Endothelial cell (in vitro differentiated cells): ENCODE measurements around the gene ZFP36L2. TPM values are rescaled to one million over a fixed set of nuclear protein-coding genes. Genes with fewer than 3 reads are reported as not detected.
A peak's percentile ranks its signal among the peaks of the same experiment; 100 is the strongest.

Experiments used
- DNase-seq: peaks from one replicate; pipeline ENCODE4 v3.0.0; 2021; ENCODE audit warnings: low spot score
- H3K27ac Mint-ChIP-seq: one replicate; pipeline ENCODE4 v1.8.0; 2021; ENCODE audit warnings: mixed read lengths, inconsistent platforms; ENCODE audit not compliant: unreplicated experiment
- H3K27me3 Mint-ChIP-seq: one replicate; pipeline ENCODE4 v1.8.0; 2021; ENCODE audit warnings: mild to moderate bottlenecking, moderate library complexity, mixed read lengths, inconsistent platforms; ENCODE audit not compliant: unreplicated experiment
- H3K36me3 Mint-ChIP-seq: one replicate; pipeline ENCODE4 v1.8.0; 2021; ENCODE audit warnings: mild to moderate bottlenecking, low read depth, mixed read lengths, inconsistent platforms; ENCODE audit not compliant: unreplicated experiment
- H3K4me1 Mint-ChIP-seq: one replicate; pipeline ENCODE4 v1.8.0; 2021; ENCODE audit warnings: mild to moderate bottlenecking, mixed read lengths, inconsistent platforms; ENCODE audit not compliant: unreplicated experiment
- H3K4me3 Mint-ChIP-seq: one replicate; pipeline ENCODE4 v1.8.0; 2021; ENCODE audit warnings: mild to moderate bottlenecking, mixed read lengths, inconsistent platforms; ENCODE audit not compliant: unreplicated experiment
- H3K9me3 Mint-ChIP-seq: one replicate; pipeline ENCODE4 v1.8.0; 2021; ENCODE audit warnings: mixed read lengths, inconsistent platforms; ENCODE audit not compliant: unreplicated experiment
- total RNA-seq: library from RNA; stranded (reverse); fragmentation: NEBNext Ultra II Directional; extraction: Animal tissue kit (Norgen Biotek cat#: 25700); gene quantifications from one replicate; pipeline ENCODE4 v1.2.1, GENCODE V29; 2021; ENCODE audit not compliant: unreplicated experiment
- TF ChIP-seq, protein P1 (sequence below): fragments of 200-600 bp; sonication (generic); IDR thresholded peaks from one replicate; pipeline ENCODE4 v1.5.0; 2021; ENCODE audit warnings: antibody characterized with exemption; ENCODE audit not compliant: unreplicated experiment

Gene ZFP36L2
- total RNA-seq, 1 donor from 2014 or later: 72.1 TPM

DNA sequence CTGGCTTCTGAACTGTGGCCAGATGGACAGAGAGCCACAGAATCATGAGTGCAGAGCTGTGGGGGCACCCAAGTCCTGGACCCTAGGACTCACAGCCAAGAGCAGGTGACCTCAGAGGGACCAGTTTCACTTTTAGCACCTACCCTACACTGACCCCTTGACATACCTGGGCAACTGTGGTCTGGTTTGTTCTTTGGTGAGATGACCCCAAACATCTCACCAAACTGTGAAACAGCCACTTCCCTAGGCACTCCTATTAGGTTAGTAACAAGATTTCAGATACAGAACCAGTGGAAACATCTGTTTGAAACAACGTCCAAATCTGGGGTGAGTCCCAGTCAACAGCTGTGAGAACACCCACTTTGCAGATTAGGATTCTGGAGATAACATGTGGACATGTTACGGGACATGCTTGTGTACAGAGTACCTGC, 1.9 kb upstream of the ZFP36L2 start:
- no peak overlapping the region for H3K27ac Mint-ChIP-seq
- TF ChIP-seq, protein P1, sequence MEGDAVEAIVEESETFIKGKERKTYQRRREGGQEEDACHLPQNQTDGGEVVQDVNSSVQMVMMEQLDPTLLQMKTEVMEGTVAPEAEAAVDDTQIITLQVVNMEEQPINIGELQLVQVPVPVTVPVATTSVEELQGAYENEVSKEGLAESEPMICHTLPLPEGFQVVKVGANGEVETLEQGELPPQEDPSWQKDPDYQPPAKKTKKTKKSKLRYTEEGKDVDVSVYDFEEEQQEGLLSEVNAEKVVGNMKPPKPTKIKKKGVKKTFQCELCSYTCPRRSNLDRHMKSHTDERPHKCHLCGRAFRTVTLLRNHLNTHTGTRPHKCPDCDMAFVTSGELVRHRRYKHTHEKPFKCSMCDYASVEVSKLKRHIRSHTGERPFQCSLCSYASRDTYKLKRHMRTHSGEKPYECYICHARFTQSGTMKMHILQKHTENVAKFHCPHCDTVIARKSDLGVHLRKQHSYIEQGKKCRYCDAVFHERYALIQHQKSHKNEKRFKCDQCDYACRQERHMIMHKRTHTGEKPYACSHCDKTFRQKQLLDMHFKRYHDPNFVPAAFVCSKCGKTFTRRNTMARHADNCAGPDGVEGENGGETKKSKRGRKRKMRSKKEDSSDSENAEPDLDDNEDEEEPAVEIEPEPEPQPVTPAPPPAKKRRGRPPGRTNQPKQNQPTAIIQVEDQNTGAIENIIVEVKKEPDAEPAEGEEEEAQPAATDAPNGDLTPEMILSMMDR: no peak
- H3K9me3 Mint-ChIP-seq: no peaks in the 10 kb centered on the region
- peaks cover 10% of the 10 kb centered on the region for H3K36me3 Mint-ChIP-seq
- H3K27me3 Mint-ChIP-seq: peaks cover 11% of the 10 kb centered on the region
- peaks cover 36% of the 10 kb centered on the region for H3K4me1 Mint-ChIP-seq
- no peak for DNase-seq
- no peak overlapping the region for H3K4me3 Mint-ChIP-seq

DNA sequence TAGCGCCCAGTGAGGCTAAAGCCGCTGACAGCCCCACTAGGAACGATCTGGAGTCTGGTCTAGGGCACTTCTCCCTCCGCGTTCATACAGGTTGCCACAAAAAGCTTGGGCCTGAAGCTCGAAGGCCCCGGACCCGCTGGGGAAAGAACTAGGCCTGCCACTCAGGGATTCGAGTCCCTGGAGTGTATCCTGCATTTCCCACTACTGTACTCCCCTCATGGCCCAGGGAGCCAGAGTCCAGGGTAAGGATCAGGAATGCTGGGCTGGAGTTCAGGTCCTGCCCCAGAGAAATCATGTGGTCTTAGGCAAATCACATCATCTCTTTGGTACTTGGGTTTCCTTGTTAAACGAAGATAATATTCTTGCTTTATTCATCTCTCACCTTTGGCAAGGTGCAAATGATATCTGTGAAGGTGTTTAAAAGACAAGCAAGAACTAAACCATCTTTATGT, 1.4 kb upstream of the ZFP36L2 start:
- peak overlapping the region; percentile 85 for H3K4me3 Mint-ChIP-seq
- peaks cover 9% of the 10 kb centered on the region for H3K27me3 Mint-ChIP-seq
- peak overlapping the region; percentile 83 for H3K27ac Mint-ChIP-seq
- TF ChIP-seq, protein P1: peak; percentile 4
- no peak for DNase-seq
- peaks cover 38% of the 10 kb centered on the region for H3K4me1 Mint-ChIP-seq
- H3K36me3 Mint-ChIP-seq: peaks cover 11% of the 10 kb centered on the region
- H3K9me3 Mint-ChIP-seq: no peaks in the 10 kb centered on the region

DNA sequence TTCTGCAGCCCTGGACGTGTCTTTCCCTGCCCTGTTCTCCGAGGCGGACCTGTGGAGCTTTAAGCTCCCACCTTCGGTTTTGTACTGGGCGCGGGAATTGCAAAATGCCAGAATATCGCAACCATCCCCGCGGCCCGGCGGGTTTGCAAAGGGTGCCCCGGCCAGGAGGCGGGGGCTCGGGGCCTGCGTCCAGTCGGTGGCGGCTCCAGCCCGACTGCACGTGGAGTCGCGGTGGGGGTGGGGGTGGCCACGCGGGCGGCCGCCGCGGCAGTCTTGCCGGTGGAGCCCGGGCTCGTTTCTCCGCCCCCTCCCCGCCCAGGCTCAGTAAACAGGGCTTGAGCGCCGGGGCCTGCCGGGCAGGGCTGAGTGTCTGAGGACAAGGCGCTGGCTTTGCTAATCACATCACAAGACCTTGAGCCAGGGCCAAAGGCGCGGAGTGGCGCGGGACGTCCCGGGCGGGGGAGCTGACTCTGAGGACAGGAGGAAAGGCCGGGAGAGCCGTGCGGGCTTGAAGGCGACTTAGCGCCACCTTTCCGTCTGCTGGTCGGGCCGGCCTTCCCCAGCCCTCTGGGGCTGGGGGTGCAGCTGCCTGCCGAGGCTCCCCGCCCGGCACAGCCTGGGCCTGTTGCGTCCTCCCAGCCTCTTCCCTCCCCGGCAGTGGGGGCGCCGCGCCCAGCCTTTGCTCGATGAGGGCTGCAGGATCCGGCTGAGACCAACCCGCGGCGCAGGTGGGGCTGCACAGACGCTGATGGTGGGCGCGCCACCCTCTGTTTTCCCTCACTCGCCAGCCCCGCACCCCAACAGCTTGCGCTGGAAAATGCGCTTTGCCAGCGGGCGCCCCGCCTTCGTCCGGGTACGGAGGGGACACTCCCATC, 786 bp upstream of the ZFP36L2 start:
- Mint-ChIP-seq H3K4me1 (peaks cover 40% of the 10 kb centered on the region), H3K27me3 (peaks cover 9% of the 10 kb centered on the region), H3K36me3 (peaks cover 13% of the 10 kb centered on the region), H3K9me3 (no peaks in the 10 kb centered on the region), H3K4me3 (peak overlapping the region; percentile 87), H3K27ac (peak overlapping the region; percentile 83)
- TF ChIP-seq, protein P1: peak; percentile 2
- peak; percentile 68 for DNase-seq

DNA sequence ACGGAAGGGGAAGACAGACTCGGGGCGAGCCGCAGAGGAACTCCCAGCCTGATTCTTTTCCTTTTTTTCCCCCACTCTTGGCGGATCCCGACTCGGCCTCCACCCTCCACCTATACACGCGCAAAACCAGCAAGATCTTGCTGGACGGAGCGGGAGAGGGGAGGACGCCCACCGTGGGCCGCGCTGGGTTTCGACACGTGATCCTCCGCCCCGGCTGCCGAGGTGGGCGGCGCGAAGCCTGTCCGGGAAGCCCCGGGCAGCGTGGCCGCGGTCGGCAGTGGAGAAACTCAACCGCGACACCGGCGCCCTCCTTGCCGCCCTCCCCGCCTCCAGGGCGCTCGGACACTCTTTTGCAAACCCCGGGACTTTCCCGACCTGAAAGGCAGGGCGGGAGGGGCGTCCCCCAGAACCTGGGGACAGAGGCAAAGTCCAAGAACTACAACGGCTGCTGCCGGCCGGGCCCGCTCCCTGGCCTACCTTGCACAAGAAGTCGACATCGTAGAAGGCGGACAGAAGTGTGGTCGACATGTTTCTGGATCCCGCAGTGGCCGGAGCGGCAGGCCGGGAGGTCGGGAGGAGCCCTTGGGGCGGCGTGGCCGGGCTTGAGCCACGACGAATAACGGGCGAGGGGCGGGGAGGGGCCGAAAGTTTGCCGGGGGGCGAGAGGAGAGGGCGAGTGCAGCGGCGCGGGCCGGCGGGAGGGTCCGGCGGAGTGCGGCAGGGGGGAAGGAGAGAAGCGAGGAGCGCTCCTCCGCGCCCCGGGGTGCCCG, 433 bp downstream of the ZFP36L2 start:
- H3K4me1 Mint-ChIP-seq: peaks cover 43% of the 10 kb centered on the region
- peak overlapping the region; percentile 92 for H3K4me3 Mint-ChIP-seq
- TF ChIP-seq, protein P1: no peak
- H3K27me3 Mint-ChIP-seq: peaks cover 13% of the 10 kb centered on the region
- peak overlapping the region; percentile 48 for H3K27ac Mint-ChIP-seq
- DNase-seq: peak; percentile 67
- no peaks in the 10 kb centered on the region for H3K9me3 Mint-ChIP-seq
- peaks cover 13% of the 10 kb centered on the region for H3K36me3 Mint-ChIP-seq
